ENCODE measurements around the gene CUL5. TPM values are rescaled to one million over a fixed set of nuclear protein-coding genes. Genes with fewer than 3 reads are reported as not detected.

The CUL5 gene
- total and polyA plus RNA-seq, 2 of the 8 experiments (the other 6 are each of a cell fraction or from before 2014, with no cell fraction given): 4.9 to 31.8 TPM

DNA sequence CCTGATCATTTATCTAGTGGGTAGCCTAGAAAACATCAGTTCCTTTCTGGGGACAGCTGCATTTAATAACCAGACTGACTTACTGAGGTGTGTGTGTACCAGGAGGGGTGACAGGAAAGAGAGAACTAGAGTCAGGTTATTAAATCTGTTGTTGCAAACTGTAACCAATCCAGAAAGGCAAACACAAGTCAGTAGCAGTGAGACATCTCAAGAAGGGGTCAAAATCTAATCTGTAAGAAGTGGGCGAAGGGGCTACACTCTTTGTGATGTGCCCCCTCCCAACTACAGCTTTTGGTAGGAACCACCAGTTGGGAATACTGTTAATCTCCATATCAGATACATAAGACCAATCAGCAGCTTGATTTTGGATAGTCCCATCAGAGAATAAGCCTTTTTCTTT is 26.3 kb downstream of the CUL5 start (continued):
- TF ChIP-seq, protein P1, sequence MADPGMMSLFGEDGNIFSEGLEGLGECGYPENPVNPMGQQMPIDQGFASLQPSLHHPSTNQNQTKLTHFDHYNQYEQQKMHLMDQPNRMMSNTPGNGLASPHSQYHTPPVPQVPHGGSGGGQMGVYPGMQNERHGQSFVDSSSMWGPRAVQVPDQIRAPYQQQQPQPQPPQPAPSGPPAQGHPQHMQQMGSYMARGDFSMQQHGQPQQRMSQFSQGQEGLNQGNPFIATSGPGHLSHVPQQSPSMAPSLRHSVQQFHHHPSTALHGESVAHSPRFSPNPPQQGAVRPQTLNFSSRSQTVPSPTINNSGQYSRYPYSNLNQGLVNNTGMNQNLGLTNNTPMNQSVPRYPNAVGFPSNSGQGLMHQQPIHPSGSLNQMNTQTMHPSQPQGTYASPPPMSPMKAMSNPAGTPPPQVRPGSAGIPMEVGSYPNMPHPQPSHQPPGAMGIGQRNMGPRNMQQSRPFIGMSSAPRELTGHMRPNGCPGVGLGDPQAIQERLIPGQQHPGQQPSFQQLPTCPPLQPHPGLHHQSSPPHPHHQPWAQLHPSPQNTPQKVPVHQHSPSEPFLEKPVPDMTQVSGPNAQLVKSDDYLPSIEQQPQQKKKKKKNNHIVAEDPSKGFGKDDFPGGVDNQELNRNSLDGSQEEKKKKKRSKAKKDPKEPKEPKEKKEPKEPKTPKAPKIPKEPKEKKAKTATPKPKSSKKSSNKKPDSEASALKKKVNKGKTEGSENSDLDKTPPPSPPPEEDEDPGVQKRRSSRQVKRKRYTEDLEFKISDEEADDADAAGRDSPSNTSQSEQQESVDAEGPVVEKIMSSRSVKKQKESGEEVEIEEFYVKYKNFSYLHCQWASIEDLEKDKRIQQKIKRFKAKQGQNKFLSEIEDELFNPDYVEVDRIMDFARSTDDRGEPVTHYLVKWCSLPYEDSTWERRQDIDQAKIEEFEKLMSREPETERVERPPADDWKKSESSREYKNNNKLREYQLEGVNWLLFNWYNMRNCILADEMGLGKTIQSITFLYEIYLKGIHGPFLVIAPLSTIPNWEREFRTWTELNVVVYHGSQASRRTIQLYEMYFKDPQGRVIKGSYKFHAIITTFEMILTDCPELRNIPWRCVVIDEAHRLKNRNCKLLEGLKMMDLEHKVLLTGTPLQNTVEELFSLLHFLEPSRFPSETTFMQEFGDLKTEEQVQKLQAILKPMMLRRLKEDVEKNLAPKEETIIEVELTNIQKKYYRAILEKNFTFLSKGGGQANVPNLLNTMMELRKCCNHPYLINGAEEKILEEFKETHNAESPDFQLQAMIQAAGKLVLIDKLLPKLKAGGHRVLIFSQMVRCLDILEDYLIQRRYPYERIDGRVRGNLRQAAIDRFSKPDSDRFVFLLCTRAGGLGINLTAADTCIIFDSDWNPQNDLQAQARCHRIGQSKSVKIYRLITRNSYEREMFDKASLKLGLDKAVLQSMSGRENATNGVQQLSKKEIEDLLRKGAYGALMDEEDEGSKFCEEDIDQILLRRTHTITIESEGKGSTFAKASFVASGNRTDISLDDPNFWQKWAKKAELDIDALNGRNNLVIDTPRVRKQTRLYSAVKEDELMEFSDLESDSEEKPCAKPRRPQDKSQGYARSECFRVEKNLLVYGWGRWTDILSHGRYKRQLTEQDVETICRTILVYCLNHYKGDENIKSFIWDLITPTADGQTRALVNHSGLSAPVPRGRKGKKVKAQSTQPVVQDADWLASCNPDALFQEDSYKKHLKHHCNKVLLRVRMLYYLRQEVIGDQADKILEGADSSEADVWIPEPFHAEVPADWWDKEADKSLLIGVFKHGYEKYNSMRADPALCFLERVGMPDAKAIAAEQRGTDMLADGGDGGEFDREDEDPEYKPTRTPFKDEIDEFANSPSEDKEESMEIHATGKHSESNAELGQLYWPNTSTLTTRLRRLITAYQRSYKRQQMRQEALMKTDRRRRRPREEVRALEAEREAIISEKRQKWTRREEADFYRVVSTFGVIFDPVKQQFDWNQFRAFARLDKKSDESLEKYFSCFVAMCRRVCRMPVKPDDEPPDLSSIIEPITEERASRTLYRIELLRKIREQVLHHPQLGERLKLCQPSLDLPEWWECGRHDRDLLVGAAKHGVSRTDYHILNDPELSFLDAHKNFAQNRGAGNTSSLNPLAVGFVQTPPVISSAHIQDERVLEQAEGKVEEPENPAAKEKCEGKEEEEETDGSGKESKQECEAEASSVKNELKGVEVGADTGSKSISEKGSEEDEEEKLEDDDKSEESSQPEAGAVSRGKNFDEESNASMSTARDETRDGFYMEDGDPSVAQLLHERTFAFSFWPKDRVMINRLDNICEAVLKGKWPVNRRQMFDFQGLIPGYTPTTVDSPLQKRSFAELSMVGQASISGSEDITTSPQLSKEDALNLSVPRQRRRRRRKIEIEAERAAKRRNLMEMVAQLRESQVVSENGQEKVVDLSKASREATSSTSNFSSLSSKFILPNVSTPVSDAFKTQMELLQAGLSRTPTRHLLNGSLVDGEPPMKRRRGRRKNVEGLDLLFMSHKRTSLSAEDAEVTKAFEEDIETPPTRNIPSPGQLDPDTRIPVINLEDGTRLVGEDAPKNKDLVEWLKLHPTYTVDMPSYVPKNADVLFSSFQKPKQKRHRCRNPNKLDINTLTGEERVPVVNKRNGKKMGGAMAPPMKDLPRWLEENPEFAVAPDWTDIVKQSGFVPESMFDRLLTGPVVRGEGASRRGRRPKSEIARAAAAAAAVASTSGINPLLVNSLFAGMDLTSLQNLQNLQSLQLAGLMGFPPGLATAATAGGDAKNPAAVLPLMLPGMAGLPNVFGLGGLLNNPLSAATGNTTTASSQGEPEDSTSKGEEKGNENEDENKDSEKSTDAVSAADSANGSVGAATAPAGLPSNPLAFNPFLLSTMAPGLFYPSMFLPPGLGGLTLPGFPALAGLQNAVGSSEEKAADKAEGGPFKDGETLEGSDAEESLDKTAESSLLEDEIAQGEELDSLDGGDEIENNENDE (IDR thresholded peaks at IDR 0.05; ENCODE audit: insufficient replicate concordance, low read length): no peak
- no peak for TF ChIP-seq BACH1 (IDR thresholded peaks at IDR 0.05; ENCODE audit: low read length)
- TF ChIP-seq RFX5 (IDR thresholded peaks at IDR 0.05; ENCODE audit: borderline replicate concordance, low read depth, low read length): no peak
- TF ChIP-seq RXRA (IDR thresholded peaks at IDR 0.05; ENCODE audit: insufficient read depth, low read depth, low read length): no peak
- TF ChIP-seq, protein P2, sequence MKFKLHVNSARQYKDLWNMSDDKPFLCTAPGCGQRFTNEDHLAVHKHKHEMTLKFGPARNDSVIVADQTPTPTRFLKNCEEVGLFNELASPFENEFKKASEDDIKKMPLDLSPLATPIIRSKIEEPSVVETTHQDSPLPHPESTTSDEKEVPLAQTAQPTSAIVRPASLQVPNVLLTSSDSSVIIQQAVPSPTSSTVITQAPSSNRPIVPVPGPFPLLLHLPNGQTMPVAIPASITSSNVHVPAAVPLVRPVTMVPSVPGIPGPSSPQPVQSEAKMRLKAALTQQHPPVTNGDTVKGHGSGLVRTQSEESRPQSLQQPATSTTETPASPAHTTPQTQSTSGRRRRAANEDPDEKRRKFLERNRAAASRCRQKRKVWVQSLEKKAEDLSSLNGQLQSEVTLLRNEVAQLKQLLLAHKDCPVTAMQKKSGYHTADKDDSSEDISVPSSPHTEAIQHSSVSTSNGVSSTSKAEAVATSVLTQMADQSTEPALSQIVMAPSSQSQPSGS (IDR thresholded peaks at IDR 0.05; ENCODE audit: low read length): no peak
- TF ChIP-seq KDM1A (IDR thresholded peaks at IDR 0.05; ENCODE audit: borderline replicate concordance, low read length): no peak
- TF ChIP-seq POU5F1 (IDR thresholded peaks at IDR 0.05; ENCODE audit: low read depth, low read length): no peak
- TF ChIP-seq SIRT6 (IDR thresholded peaks at IDR 0.05; ENCODE audit: low read length): no peak
- TF ChIP-seq ZNF274 (IDR thresholded peaks at IDR 0.05; ENCODE audit: borderline replicate concordance, extremely low read depth, low read length): no peak
- TF ChIP-seq KDM5A (IDR thresholded peaks at IDR 0.05; ENCODE audit: low read length): no peak
- TF ChIP-seq YY1 (IDR thresholded peaks at IDR 0.05; ENCODE audit: low read depth, low read length): no peak
